ENCODE measurements around the gene SEC61A1.

Gene SEC61A1

GRCh38 chr3:128052595-128053351 lies 536 bp downstream of the SEC61A1 start:
- no peak for TF ChIP-seq CTCF (IDR thresholded peaks at IDR 0.05; ENCODE audit: insufficient read depth, low read length, missing control alignments)
- CTCF ChIA-PET = interaction anchor here (1.1 to 1.7 kb wide), 3 partner anchors 16 to 81 kb away, joined by 4 read pairs; no protein-coding TSS in a partner anchor
- DNase-seq (ENCODE audit: low read depth, low spot score) = no peak
- peak overlapping the region; percentile 86 for H3K4me3 ChIP-seq (ENCODE audit: low read depth, low read length)
- POLR2A ChIA-PET = interaction anchor here (1.1 kb wide), 1 partner anchor 8 kb away, joined by 14 read pairs; no protein-coding TSS in a partner anchor

GRCh38 chr3:128053614-128054013 lies 1.4 kb downstream of the SEC61A1 start:
- ChIA-PET POLR2A (no interaction called here), CTCF (interaction anchor here (1.0 to 1.7 kb wide), 4 partner anchors 16 to 357 kb away, joined by 3 to 4 read pairs (median 4); no protein-coding TSS in a partner anchor)
- no peak for DNase-seq (ENCODE audit: low read depth, low spot score)
- no peak for TF ChIP-seq CTCF (IDR thresholded peaks at IDR 0.05; ENCODE audit: insufficient read depth, low read length, missing control alignments)
- peak overlapping the region; percentile 86 for H3K4me3 ChIP-seq (ENCODE audit: low read depth, low read length)

- TF ChIP-seq CTCF (IDR thresholded peaks at IDR 0.05; ENCODE audit: insufficient read depth, low read length, missing control alignments) = no peak
- peak; percentile 14 for DNase-seq (ENCODE audit: low read depth, low spot score)
- ChIA-PET CTCF (interaction anchor here (1.0 to 3.4 kb wide), 4 partner anchors 15 to 358 kb away, joined by 3 to 13 read pairs (median 4); no protein-coding TSS in a partner anchor), POLR2A (no interaction called here)
- peak overlapping the region; percentile 86 for H3K4me3 ChIP-seq (ENCODE audit: low read depth, low read length)
These were observed 2.1 kb downstream of the SEC61A1 start for GRCh38 chr3:128054367-128054766.

- H3K4me3 ChIP-seq (ENCODE audit: low read depth, low read length) = no peak overlapping the region
- TF ChIP-seq CTCF (IDR thresholded peaks at IDR 0.05; ENCODE audit: insufficient read depth, low read length, missing control alignments) = no peak
- ChIA-PET CTCF (interaction anchor here (0.6 to 3.4 kb wide), 4 partner anchors 11 to 78 kb away, joined by 3 to 19 read pairs (median 12); no protein-coding TSS in a partner anchor), POLR2A (no interaction called here)
- no peak for DNase-seq (ENCODE audit: low read depth, low spot score)
These were observed 4.0 kb downstream of the SEC61A1 start for GRCh38 chr3:128056258-128056657.

- TF ChIP-seq CTCF (IDR thresholded peaks at IDR 0.05; ENCODE audit: insufficient read depth, low read length, missing control alignments) = peak; percentile 35
- H3K4me3 ChIP-seq (ENCODE audit: low read depth, low read length) = no peak overlapping the region
- CTCF ChIA-PET = interaction anchor here (1.5 to 1.6 kb wide), 2 partner anchors 11 to 13 kb away, joined by 3 to 5 read pairs; no protein-coding TSS in a partner anchor
These were observed 8.5 kb downstream of the SEC61A1 start for GRCh38 chr3:128060473-128061381.

More at GRCh38 chr3:128060473-128061381, 8.5 kb downstream of the SEC61A1 start:
- peak; percentile 94 for DNase-seq (ENCODE audit: low read depth, low spot score)
- POLR2A ChIA-PET = interaction anchor here (0.8 to 1.2 kb wide), 4 partner anchors 8 to 427 kb away, joined by 3 to 14 read pairs (median 4); partner anchors contain the start of gene SEC61A1

Data from AG04449 (cell line).